Glomerular endothelial cell (primary cell): ENCODE measurements around the gene MIER3. TPM values are rescaled to one million over a fixed set of nuclear protein-coding genes. Genes with fewer than 3 reads are reported as not detected.
"Not testable (repeated sequence)": the region's sequence is repeated elsewhere in the genome, so short reads cannot be mapped to it uniquely, and the experiment has no call there.

Source experiments
- DNase-seq: peaks from one replicate; pipeline ENCODE4 v3.0.0-alpha.2; 2011; ENCODE audit warnings: low read depth, low spot score; ENCODE audit errors: extremely low read depth
- total RNA-seq: library from RNA; depleted of rRNA; stranded (reverse); fragments of >200 nt; gene quantifications from 2 replicates; pipeline ENCODE4 v1.2.3, GENCODE V29; 2015

Gene MIER3, protein sequence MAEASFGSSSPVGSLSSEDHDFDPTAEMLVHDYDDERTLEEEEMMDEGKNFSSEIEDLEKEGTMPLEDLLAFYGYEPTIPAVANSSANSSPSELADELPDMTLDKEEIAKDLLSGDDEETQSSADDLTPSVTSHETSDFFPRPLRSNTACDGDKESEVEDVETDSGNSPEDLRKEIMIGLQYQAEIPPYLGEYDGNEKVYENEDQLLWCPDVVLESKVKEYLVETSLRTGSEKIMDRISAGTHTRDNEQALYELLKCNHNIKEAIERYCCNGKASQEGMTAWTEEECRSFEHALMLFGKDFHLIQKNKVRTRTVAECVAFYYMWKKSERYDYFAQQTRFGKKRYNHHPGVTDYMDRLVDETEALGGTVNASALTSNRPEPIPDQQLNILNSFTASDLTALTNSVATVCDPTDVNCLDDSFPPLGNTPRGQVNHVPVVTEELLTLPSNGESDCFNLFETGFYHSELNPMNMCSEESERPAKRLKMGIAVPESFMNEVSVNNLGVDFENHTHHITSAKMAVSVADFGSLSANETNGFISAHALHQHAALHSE
- total RNA-seq, result 10.7 and 27.7 TPM in 2 replicates

DNA sequence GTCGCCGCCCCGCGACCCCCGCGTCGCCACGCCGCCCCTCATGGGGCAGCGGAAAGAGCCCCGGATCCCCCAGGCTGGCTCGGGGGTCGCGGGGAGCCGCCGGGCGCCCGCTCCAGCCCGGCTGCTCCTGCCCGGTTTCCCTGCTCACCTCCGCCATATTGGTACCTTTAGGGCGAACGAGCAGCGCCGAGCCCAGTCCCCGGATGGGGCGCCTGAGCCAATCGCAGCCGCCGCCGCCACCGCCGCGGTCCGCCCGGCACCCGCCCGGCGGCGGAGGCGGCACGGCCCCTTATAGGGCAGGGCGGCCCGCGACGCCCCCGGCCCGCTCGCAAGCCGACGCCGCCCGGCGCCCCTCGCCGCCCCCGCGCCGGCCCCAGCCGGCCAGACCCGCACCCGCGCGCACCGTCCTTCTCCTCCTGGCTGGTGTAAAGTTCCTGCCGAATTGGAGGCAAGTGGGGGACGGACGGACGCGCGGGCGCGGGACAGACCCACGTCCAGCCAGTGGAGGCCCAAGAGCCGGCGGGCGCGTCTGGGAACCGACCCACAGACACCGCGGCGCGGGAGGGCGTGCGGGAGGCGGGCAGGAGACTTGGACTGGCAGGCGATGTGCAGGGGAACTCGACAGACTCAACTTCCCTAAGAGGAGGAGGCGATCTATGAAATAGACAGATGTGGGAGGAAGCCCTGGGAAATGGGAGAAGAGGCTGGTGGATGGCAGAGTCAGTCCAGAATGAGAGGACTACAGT lies at the start of gene MIER3:
Gene MIER3, minus strand, starts transcription at position 178 of the 746 bp plus-strand sequence. Its CDS starts 21 bp downstream, at position 157.
- DNase-seq, result no peak

DNA sequence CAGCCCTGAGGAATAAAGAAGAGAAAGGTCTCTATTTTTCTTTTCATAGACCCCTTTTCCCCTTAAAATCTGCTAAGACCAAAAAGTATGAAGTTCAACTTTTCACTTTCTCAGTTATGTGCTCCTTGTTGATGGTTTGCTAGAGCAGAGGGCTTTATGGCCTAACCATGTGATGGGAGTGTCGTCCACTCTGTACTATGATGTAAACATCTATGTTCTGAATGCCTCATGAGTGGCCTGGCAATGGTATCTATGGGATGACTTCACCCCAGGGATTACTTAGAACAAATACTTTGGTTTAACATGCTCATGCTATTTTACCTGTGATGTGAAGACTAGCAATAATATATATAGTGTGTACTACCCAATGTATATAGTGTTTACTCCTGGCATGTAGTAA lies 43.7 kb upstream of the MIER3 start:
- DNase-seq, result no peak

DNA sequence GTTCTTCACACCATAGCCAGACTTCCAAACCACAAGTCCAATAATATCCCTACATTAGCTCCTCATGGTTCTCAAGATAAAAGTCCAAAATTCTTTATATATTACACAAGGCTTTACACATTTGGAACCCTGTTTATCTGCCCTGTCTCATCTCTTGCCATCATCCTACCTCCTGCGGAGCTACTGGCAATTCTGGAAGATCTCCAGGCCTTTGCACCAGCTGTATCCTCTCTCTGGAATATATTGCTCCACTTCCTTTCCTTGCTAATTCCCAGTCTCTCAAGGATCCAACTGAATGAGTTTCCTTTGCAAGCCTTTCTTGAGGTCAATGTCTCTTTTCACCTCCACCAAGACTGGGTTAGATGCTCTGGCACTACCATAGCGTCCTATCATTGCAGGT lies 41.3 kb upstream of the MIER3 start:
- no peak for DNase-seq

DNA sequence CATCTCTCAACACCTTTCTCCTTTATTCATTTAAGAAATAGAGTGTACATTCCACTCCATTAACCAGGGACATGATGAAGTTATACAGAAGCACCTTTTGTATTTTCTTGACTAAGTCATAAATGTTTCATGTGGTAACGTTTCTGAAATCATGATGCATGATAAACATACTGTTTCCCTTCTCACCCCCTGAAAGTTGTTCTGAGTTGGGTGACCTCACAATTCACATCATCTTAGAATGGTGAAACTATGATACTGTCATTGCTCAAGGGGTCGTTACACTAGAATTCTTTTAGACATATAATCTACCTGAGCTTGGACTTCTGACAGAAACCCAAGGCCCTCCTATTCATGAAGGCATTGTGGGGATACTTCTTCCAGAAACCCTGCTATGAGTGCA lies 37.8 kb upstream of the MIER3 start:
- DNase-seq, result no peak

DNA sequence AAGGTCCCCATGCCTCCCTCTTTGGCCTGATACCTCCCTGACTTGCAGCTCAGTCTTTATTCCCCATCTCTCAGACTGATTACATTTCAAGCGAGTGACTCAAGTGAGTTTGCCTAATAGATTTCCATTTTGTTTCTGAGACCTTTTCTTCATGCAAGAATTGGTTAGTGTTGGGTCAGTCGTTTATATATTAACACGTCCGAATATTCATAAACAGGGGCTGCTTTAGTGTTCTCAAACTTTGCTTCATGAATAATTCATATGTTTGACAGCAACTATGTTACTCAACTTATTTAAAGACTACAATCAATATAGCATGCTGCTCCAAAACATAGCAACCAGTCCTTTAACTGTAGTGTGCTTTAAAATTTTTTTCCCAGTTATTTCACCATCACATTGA lies 36.6 kb upstream of the MIER3 start:
- no peak for DNase-seq

DNA sequence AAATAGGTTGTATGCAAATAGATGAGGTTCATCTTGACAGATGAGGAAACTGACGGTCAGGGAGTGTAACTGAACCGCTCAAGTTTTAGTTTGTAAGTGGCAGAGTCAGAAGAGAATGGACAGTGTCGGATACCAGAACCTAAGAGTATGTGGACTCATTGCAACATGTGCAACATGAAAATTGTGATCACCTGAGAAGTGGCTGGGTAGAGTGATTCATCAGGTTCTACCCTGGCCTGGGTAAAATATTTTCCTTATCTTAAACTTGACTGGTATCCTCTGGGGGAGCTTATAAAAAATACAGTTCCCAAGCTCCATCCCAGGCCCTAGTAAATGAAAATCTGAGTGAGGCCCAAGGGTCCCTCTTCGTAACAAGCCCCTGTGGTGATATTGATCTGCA lies 35.2 kb upstream of the MIER3 start:
- DNase-seq, result no peak

DNA sequence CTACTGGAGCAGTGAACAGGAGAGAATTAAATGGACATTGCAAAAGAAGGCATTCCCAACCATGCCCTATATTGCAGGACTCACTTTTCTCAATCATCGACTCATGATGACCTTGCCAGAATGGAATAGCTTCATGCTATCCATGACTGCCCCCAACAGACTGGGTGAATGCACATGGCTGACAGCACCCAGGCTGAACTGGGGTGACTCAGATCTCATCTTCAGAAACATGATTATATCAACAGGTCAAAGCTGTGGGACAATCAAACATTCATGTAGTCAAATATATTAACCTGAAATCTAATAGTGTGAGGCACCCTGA lies 34.7 kb upstream of the MIER3 start:
- DNase-seq, result no peak

DNA sequence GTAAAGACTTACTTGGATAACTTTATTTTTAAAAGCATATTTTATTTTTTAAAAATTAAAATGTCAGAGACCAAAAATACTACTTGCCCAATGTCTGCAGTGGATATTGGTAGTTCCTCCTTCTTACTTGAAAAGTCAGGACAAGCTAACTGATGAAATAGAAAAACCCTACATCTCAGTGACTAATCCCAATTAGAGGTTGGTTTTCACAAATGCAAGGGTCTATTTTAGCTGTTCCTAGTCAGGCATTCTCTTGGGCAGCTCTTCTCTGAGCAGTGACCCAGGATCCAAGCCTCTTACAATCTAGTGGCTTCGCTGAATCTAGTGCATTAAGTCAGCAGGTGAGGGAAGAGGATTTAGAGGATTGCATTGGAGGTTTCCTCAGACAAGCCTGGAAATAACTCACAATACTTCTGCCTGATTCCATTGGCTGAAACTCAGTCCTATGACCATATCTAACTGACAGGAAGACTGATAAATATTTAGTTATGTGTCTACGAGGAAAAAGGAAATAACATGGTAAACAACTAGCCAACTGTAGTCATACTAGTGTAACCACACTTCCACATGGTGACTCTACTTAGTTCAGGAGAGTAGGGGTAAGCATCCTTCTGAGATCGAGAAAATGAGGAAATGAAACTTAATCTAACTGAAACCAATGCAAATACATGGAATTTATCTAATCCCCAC lies 34.2 kb upstream of the MIER3 start:
- DNase-seq, result no peak

DNA sequence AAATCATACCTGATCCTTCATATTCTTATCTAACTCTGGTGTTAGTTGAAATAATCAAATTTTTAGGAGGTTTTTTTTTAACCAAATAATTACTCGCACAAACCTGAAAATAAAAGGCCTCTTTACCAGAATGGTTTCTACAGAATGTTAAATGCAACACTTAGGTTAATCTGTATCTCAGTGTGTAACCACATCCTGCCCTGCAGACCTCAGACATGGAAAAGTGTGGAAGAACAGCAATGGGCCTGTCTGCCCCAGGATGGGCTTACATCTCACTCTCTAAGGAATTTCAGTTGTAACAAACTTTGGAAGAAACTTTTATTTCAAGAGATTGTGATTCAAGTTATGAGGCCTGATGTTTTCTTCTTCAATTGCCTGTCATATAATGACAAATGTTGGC lies 32.5 kb upstream of the MIER3 start:
- DNase-seq, result no peak

DNA sequence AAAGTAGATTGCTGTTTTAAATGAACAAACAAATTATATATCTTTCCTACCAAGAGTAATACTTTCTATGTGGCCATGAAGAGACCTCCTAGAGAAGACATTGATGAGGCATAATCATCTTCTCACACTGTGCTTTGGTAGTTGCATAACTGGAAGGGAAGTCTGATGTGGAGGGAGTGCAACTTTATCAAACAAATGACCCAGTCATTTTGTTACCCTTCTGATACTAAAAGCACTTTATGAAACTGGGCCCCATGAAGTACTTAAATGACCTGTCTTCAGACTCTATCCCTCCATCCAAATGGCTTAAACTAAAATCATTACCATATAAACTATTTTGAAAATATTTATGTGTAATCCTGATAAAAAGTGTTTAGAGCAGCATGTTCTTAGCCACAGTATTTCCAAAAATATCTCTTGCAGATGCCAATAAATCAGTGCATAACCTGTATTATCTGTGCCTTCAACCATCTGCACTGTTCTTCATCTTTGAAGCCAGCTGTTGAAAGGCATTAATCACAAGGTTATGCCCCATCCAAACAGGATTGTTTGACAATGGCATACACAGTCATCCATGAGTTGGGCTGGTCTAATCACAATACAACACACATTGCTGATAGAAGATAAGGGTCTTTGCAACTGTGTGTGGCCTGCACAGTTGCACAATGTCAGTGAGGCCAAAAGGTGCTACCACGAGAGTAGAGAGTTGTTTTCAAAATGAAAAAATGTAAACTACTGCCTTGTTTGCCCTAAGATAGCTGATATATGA lies 31.9 kb upstream of the MIER3 start:
- DNase-seq, result no peak

DNA sequence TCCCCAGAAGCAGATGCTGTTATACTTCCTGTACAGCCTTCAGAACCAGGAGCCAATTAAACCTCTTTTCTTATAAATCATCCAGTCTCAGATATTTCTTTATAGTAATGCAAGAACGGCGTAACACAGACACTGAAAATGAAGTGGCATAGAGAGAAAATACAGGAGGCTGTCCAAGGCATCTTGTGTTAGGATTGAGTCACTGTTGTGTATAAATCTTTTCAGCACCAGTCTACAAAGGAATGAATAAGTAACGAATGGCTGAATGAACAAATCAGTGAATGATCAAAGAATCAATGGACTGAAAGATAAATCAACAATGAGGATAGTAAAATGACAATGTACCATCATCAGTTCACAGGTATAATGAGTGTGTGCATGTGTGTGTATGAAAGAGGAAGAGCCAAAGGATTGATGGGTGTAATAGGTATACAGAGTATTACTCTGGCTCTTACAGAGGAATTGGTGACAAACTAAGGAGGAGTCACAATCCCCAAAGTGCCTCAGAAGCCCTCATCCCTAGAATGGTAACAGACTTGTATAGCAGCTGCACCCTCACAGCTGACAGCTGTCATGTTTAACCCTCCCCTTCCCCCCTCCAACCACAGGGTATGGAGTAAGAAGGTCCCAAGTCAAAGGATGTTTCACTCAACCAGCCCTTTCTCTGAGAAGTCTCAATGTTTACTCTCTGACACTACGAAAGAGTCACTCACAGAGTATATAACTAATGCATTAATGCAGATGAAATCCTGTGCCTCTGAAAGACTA lies 29.8 kb upstream of the MIER3 start:
- no peak for DNase-seq

DNA sequence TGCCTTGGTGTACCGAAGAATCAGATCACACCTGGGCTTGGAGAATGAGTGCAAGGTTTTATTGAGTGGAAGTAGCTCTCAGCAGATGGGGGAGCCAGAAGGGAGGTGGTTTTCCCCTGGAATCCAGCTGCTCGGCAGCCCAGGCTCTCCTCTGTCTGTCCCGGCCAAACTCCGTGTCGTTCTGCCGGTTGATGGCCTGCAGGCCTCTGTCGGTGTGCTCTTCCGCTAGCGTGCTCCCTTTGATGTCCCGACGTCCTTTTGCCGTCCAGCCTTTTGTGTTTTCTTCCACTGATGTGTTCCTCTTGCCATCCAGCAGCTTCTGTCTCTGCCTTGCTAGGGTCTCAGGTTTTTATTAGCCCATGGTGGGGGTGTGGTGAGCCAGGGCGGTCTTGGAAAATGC lies 28.0 kb upstream of the MIER3 start:
- no peak for DNase-seq

DNA sequence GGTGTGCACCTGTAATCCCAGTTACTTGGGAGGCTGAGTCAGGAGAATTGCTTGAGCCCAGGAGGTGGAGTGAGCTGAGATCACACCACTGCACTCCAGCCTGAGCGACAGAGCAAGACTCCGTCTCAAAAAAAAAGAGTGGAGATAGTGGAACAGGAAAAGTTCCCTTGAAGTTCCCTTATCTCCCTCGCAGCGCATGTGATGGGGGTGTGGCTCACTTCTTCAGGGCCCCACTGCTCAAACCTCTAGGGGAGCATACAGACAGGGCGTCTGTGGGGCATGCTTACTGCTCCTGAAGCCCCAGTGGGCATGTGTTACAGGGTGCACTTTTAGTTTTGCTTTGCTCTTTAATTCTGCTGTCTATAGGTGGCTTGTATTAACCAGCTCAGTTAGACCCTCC lies 27.6 kb upstream of the MIER3 start:
- not testable (repeated sequence) for DNase-seq

DNA sequence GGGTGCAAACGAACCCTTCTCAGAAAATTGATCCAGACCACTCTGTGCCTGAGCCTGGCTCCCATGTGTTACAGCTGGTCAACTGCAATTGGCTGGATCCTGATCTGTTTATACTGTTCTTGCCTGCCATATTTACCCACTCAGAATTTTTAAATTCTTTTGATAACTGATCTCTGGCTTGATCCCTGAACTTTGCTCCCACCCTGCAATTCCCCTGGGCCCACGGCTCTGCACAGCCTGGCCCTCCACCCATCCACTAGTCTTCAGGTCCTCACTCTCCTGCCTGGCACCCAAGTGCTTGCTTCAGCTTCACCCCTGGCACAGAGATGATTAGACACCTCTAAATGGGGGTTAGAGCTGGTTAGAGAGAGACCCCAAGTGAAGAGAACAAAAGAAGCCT lies 25.9 kb upstream of the MIER3 start:
- no peak for DNase-seq

DNA sequence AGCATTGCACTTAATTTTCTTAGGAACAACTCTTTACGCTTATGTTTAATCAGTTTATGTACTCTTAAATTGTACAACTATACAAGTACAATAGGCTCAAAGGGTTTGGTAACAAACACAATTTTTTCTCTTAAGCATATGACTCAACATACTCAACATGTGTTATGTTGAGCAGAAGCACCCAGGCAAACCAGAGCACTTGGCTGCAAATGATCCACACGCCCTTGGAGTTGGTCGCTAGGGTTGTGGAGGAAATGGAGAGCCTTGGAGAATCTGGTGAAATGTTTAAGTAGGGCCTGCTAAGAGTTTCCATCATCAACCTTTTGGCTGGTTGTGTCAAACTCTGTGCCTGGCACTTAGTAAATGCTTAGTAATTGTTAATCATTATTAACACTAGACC lies 25.1 kb upstream of the MIER3 start:
- DNase-seq, result no peak

DNA sequence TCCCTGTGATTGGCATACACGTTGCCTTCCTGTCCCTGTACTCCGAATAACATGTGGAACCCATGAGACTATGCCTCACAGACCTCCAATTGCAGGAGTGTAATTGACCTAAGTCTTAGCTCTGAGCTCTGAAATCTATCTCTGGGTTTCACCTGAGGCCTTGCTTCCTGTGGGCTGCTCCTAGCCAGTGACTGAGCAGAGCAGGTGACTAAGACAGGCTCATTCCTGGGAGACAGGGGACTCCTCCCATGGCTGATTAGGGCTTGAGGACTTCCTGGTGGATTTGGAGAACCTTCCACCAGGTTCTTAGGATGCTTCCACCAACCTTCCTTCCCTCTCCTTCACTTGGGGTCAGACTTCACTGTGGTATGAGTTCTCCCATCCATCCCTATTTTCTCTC lies 22.3 kb upstream of the MIER3 start:
- DNase-seq, result no peak

DNA sequence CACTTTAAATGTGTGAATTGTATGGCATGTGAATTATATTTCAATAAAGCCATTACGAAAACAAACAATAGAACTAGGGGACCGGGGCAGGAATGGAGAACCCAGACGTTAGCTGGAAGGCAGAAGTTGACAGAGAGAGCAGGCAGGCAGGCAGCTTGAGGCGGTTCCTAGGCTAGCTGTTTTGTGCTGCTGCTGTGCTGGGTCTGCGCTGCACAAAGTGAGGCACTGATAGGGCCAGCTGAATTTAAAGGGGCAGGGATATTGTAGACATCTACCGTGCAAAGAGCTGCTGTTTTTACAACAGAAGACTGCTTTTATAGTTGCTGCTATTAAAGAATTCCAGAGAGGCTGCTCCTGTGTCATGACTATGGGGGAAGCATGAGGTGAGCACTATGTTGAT lies 21.6 kb upstream of the MIER3 start:
- no peak for DNase-seq

DNA sequence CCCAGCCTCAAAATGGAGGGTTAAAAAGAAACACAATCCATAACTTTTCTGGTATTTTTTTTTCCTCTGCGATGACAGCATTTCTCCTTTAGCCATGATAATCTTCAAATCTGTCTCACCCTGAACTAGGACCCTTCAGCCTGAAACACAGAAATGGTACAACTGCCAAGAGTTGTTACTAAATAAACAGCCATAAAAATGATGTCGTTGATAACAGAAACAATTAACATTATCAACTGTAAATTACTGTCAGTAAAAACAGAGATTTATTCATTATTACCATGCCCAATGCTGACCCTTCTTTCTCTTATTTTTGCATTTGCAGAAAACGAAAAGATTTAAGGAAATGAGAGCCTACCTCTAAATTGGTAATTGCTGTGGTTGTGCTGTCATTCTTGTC lies 19.4 kb upstream of the MIER3 start:
- no peak for DNase-seq

DNA sequence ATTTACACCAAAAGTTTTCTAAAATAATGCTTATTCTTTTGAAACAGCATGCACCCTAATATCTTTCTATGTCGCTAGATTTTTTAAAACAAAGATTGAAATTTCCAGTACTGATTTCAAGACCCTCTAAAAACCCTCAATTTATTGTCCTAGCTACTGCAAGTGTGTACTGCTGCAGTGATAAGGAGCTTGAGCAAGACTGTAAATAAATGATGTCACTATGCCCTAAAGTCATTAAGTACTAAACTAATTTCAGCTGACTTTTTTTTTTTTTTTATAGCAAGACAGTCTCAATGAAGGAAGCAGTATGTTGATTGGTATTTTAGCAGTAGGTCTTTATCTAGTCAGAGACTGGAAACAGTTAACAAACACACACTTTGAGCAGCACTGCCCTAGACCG lies 12.2 kb upstream of the MIER3 start:
- DNase-seq, result no peak

DNA sequence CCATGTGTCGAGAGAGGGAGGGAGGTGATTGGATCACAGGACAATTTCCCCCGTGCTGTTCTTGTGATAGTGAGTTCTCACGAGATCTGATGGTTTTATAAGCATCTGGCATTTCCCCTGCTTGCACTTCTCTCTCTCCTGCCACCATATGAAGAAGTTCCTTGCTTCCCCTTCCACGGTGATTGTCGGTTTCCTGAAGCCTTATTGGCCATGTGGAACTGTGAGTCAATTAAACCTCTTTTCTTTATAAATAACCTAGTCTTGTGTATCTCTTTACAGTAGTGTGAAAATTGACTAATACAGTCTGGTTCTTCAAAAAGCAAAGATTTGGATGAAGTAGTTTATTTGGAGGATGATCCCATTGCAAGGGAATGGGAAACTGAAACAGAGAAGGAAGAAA lies 11.3 kb upstream of the MIER3 start:
- DNase-seq, result no peak
